ENCODE measurements around the gene RANGAP1. TPM values are rescaled to one million over a fixed set of nuclear protein-coding genes. Genes with fewer than 3 reads are reported as not detected.

The RANGAP1 gene
- total and polyA plus RNA-seq, 2 of the 8 experiments (the other 6 are each of a cell fraction or from before 2014, with no cell fraction given), result 121 to 171 TPM

GRCh38 chr22:41248314-41248713 is 37.7 kb downstream of the RANGAP1 start:
- H3K56ac ChIP-seq (replicated peaks; ENCODE audit: insufficient read length, low read depth, low read length), result no peak overlapping the region
- no peak for DNase-seq (ENCODE audit: low read depth in 1 of 2, low spot score in 2 of 2)
- no peak overlapping the region for H2AK5ac ChIP-seq (ENCODE audit: low read depth, low read length)
- no peaks in the 10 kb centered on the region for H3K27me3 ChIP-seq (replicated peaks in 1 of 4; ENCODE audit: control insufficient read depth in 3 of 4, extremely low read depth in 1 of 4, insufficient read depth in 3 of 4, low read length in 3 of 4)
- peaks cover 0 to 1% (median 0%) of the 10 kb centered on the region in 4 experiments; a peak in 3 of 7 replicates for H3K4me1 ChIP-seq (replicated peaks in 1 of 4; ENCODE audit: control insufficient read depth in 3 of 4, insufficient read depth in 4 of 4, low read length in 3 of 4)
- H3K9me3 ChIP-seq (ENCODE audit: insufficient read depth in 2 of 2, low read depth in 1 of 2, low read length in 1 of 2), result no peaks in the 10 kb centered on the region
- WGBS, 2 experiments (ENCODE audit: extremely low coverage in 1 of 2, insufficient coverage in 1 of 2, insufficient read length in 1 of 2, insufficient replicate concordance in 2 of 2, low coverage in 1 of 2, low lambda C conversion rate in 2 of 2, missing lambda C conversion rate in 1 of 2), result 95% methylated on average over 11 of the region's 15 CpGs; no CpG with 5 or more reads in 1 of the 2 experiments
- no peak overlapping the region; the same call in 1 of the 2 replicates for H2BK5ac ChIP-seq (ENCODE audit: low read depth, low read length)
- no peak overlapping the region for H2BK12ac ChIP-seq (ENCODE audit: low read depth, low read length)
- H3K4me3 ChIP-seq (ENCODE audit: extremely low read depth in 1 of 4, insufficient read depth in 2 of 4, low read depth in 3 of 4, low read length in 4 of 4), result no peak overlapping the region
- H3K14ac ChIP-seq (ENCODE audit: insufficient read length), result no peak overlapping the region
- H4K5ac ChIP-seq (ENCODE audit: insufficient read length, low read depth, low read length), result no peak overlapping the region
- no peak overlapping the region for H3K4ac ChIP-seq (replicated peaks; ENCODE audit: insufficient read length, low read depth, low read length)
- H2BK15ac ChIP-seq (ENCODE audit: low read length), result no peak overlapping the region
- no peak overlapping the region for H4K91ac ChIP-seq (replicated peaks; ENCODE audit: insufficient read length, low read length)
- ChIA-PET CTCF (ENCODE audit: partially characterized antibody) (interaction anchor here (1.6 to 4.4 kb wide), 2 partner anchors 9 to 11 kb away, joined by 10 to 23 read pairs; no protein-coding TSS in a partner anchor), POLR2A (ENCODE audit: partially characterized antibody) (interaction anchor here (1.1 to 6.9 kb wide), 5 partner anchors 9 to 17 kb away, joined by 4 to 26 read pairs (median 17); no protein-coding TSS in a partner anchor)
- H2BK20ac ChIP-seq (ENCODE audit: low read length), result no peak overlapping the region
- H3K23me2 ChIP-seq (ENCODE audit: low read depth, low read length), result no peaks in the 10 kb centered on the region
- H3K27ac ChIP-seq (ENCODE audit: low read depth, low read length), result no peak overlapping the region; the same call in 1 of the 2 replicates
- no peak overlapping the region for H3K23ac ChIP-seq (ENCODE audit: insufficient read length)
- no peaks in the 10 kb centered on the region for H3K79me2 ChIP-seq (ENCODE audit: control insufficient read depth in 1 of 2, insufficient read depth in 2 of 2, low read length in 2 of 2)
- no peak overlapping the region for H4K8ac ChIP-seq (ENCODE audit: extremely low read depth, insufficient read depth, low read length)
- no peak overlapping the region for H3K4me2 ChIP-seq (ENCODE audit: insufficient read depth in 1 of 2, low read depth in 2 of 2, low read length in 2 of 2)
- H3K9ac ChIP-seq (replicated peaks in 1 of 4; ENCODE audit: extremely low read depth in 1 of 4, low read depth in 3 of 4, low read length in 3 of 4), result no peak overlapping the region
- no peak for FAIRE-seq
- H3K18ac ChIP-seq (ENCODE audit: extremely low read depth, low read length), result no peak overlapping the region
- H4K20me1 ChIP-seq (replicated peaks in 1 of 2; ENCODE audit: control insufficient read depth in 1 of 2, insufficient read depth in 2 of 2, low read length in 2 of 2), result peaks cover 0 to 21% of the 10 kb centered on the region in 2 experiments
- H2BK120ac ChIP-seq (replicated peaks; ENCODE audit: low read depth, low read length), result no peak overlapping the region
- no peak overlapping the region for H2AFZ ChIP-seq (ENCODE audit: low read length)
- no peaks in the 10 kb centered on the region for H3K79me1 ChIP-seq (ENCODE audit: low read depth, low read length)
- H3K36me3 ChIP-seq (ENCODE audit: control insufficient read depth in 2 of 4, insufficient read depth in 4 of 4, low read length in 3 of 4), result peaks cover 40 to 70% (median 60%) of the 10 kb centered on the region in 4 experiments
- TF ChIP-seq HDAC2 (IDR thresholded peaks at IDR 0.05; ENCODE audit: borderline replicate concordance in 1 of 2, low read depth in 2 of 2, low read length in 2 of 2) (no peak), GTF2F1 (IDR thresholded peaks at IDR 0.05; ENCODE audit: borderline replicate concordance, low read depth, low read length) (no peak), RNF2 (IDR thresholded peaks at IDR 0.05; ENCODE audit: borderline replicate concordance, low read depth, low read length, missing control alignments, poor library complexity, severe bottlenecking) (no peak), CBX8 (IDR thresholded peaks at IDR 0.05; ENCODE audit: borderline replicate concordance, low read depth, low read length) (no peak), EP300 (IDR thresholded peaks at IDR 0.05; ENCODE audit: borderline replicate concordance in 1 of 2, low read depth in 2 of 2, low read length in 2 of 2) (no peak), POLR2AphosphoS5 (IDR thresholded peaks at IDR 0.05; ENCODE audit: low read depth, low read length) (no peak), CBX5 (IDR thresholded peaks at IDR 0.05; ENCODE audit: low read depth, low read length) (no peak), SIN3A (conservative IDR thresholded peaks at IDR 0.05 in 1 of 2, IDR thresholded peaks at IDR 0.05 in 1 of 2; ENCODE audit: low read depth in 1 of 2, low read length in 2 of 2) (no peak), PHF8 (conservative IDR thresholded peaks at IDR 0.05; ENCODE audit: low read depth, low read length) (no peak), KDM1A (IDR thresholded peaks at IDR 0.05; ENCODE audit: borderline replicate concordance, low read length) (no peak), ZNF274 (IDR thresholded peaks at IDR 0.05; ENCODE audit: borderline replicate concordance, extremely low read depth, low read length) (no peak), JUN (IDR thresholded peaks at IDR 0.05; ENCODE audit: low read depth, low read length) (no peak), TAF1 (IDR thresholded peaks at IDR 0.05; ENCODE audit: low read depth, low read length) (no peak)
